HG03135 (cell line): Measurements from ENCODE around the gene OSGEPL1.
"Not testable (repeated sequence)": the region's sequence is repeated elsewhere in the genome, so short reads cannot be mapped to it uniquely, and the experiment has no call there.

Experiments
- ATAC-seq: cut with Tn5 transposase; IDR thresholded peaks from one replicate; pipeline ENCODE4 v1.9.1; 2021; ENCODE audit warnings: mild to moderate bottlenecking, moderate library complexity; ENCODE audit not compliant: unreplicated experiment

Gene OSGEPL1, protein sequence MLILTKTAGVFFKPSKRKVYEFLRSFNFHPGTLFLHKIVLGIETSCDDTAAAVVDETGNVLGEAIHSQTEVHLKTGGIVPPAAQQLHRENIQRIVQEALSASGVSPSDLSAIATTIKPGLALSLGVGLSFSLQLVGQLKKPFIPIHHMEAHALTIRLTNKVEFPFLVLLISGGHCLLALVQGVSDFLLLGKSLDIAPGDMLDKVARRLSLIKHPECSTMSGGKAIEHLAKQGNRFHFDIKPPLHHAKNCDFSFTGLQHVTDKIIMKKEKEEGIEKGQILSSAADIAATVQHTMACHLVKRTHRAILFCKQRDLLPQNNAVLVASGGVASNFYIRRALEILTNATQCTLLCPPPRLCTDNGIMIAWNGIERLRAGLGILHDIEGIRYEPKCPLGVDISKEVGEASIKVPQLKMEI

DNA sequence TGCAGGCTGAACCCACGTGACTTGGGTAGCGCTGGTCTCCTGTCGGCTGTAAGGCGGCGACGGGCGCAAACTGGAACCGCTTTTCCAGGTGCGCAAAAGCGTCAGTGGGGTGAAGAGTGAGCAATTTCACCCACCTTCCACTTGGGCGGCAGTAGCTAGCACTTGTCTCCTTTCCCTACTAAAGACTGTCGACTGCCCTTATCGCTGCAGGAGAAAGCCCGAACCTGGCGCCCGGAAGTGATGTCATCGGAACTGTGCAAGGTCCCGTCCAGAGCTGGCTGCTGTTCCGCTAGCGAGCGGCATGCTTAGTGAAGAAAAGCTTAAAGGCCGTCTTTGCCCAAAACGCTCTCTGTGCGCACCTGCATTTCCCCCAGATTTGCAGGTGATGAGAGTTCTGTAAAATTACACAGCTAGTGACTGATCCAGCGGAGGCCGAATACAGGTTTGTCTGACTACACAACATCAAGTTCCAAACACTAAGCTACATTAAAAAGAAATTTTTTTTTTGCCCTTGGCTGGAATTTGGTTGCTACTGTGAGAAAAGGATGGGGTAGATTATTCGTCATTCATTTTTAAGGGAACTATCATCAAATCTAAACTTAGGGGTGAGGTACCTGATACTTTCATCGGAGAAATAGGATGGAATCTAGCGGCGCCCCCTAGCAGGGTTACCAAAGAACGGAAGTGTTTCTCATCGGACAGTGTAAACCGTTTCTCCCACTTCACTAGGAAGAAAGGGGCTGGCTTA, at the start of gene OSGEPL1:
Gene OSGEPL1, minus strand, starts transcription at position 242 of the 748 bp plus-strand sequence. CDS start 1,152 bp downstream, outside the sequence.
- ATAC-seq = peak; percentile 98

DNA sequence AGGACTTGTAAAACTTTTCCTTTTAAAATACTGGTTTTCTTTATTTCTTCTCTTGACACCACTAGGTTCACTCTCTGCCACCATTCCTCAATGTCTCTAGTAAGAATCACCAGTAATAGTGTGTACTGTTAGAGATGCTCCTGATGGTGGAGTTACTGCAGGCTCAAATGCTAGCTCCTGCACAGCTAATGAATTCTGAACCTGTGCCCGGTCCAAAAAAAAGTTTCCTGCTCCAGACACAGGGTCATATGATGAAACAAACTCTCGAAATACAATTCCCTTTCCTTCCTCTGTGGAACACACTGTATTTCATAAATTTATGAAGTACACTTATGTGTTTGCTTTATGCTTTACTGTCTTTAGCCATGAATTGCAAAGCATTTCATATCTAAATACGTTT, 40.8 kb upstream of the OSGEPL1 start:
- no peak for ATAC-seq

DNA sequence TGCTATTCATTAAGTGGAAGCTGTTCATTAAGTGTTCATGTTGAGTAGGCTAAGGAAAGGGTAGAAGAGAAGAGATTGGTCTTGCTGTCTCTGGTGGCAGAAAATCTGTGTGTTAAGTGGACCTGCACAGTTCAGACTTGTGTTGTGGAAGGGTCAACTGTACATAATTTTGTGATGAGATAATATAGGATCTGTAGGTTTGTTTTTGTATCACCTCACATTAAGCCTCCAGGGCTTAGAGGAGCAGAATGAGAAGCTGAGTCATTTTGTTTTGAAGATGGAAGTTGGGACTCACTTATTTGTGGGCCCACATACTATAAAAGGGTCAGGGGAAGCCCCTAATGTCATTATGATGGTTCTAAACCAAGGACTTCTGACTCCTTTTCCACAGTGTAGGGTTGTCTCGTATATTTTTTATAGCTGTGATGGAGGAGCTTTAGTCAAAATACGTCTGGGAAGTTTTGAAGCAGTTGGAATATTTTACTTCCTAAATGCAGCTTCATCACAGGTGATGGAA, 39.9 kb upstream of the OSGEPL1 start:
- ATAC-seq = no peak

DNA sequence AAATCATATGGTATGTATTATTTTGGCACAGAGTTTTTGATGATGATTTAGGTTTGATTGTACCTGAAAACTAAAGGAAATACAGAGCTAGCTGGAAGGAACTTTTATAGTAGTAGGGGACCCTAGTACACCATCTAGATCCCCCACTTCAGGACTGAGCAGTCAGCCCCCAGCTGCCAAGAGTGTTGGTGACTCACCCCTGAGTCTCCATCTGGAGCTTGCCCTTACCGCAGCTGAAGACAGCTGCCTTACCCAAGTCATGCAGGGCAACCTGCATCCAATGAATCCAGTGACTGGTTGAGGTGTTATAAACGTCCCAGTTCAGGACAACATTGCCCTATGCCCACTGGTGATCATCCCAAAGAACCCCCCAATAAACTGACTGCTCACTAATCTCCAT, 36.9 kb upstream of the OSGEPL1 start:
- ATAC-seq = no peak

DNA sequence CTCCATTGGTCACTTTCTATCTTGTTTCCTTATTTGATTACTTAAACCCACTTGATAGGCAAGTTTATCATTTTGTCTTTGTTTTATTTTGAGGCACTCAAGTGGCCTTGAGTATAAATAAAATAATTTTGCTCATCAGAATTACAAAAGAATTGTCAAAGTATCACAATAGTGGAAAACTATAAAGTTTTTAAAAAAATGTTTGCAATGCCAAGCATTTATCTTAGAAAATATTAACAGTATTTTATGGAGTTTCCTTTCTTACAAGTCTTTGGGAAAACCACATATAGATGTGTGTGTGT, 36.4 kb upstream of the OSGEPL1 start:
- no peak for ATAC-seq

DNA sequence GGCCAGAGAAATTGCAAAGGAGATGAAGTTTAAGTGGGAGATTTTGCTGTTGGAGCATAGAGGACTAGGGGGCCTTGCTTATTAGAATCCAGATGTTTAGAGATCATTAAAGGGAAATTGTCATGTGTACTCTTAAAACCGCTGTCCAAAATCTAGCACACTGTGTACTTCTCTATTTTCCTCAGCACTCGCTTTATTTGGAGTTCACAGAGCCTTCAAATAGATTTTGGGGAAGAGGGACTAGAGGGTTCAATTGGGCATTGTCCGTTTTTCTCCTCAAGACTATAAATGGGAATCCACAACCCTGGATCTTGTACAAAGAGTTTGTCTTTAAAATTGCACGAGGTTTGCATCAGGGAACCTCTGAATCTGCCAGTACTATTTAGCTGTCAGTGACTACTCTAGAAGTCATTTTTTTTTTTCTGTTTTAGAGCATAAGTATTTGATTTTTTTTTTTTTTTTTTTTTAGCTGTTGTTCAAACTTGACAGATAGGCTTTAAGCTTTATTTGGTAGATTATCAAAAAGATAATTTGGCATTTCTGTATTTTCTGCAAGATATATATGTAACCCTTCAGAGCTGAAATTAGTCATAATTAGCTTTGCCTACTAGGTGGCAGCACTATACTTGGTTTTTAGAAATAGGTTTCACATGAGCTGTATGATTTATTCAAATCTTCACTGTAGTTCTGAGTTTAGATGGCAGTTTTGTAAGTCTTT, 35.9 kb upstream of the OSGEPL1 start:
- ATAC-seq = peak; percentile 61

DNA sequence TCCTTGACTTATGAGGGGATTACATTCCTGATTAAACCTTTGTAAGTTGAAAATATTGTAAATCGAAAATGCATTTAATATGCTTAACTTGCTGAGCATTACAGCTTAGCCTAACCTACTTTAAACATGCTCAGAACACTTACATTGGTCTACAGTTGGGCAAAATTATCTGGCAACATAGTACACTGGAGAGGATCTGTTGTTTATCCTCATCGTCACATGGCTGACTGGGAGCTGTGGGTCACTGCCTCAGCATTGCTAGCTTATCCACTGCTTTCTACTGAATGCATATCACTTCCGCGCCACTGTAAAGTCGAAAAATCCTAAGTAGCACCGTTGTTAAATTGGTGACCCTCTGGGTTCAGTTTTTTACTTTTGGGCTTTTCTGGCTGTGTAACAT, 35.3 kb upstream of the OSGEPL1 start:
- no peak for ATAC-seq

DNA sequence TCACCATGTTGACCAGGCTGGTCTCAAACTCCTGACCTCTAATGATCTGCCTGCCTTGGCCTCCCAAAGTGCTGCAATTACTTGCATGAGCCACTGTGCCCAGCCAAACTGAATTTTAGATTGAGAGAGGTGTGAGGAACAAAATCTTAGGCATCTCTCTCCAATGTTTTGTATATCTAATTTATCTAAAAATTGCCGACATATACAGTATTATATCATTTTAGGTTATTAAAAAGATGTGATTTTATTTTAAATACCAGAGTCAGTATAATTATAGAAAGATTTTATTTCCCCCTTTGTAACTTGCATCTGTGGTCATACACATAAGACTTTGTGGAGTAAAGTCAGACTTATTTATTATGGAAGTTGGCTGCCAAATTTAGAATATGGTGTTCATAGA, 31.7 kb upstream of the OSGEPL1 start:
- no peak for ATAC-seq

DNA sequence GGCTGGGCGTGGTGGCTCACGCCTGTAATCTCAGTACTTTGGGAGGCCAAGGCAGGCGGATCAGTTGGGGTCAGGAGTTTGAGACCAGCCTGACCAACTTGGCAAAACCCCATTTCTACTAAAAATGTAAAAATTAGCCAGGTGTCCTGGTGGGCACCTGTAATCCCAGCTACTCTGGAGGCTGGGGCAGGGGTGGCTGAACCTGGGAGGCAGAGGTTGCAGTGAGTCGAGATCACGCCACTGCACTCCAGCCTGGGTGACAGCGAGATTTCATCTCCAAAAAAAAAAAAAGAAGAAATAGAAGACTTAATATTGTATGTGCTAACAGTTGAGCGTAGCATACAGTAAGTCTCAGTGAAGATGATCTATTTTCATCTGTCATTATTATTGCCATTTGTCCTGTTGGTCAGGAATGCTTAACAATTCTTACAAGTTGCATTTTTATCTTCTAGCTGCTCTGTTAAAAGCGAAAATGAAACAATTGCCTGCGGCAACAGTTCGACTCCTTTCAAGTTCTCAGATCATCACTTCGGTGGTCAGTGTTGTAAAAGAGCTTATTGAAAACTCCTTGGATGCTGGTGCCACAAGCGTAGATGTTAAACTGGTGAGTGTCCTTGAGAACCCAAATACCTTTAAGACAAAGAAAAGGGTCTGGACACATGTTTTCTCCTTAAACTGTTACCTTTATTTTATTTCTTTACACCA, 28.9 kb upstream of the OSGEPL1 start:
- ATAC-seq = no peak

DNA sequence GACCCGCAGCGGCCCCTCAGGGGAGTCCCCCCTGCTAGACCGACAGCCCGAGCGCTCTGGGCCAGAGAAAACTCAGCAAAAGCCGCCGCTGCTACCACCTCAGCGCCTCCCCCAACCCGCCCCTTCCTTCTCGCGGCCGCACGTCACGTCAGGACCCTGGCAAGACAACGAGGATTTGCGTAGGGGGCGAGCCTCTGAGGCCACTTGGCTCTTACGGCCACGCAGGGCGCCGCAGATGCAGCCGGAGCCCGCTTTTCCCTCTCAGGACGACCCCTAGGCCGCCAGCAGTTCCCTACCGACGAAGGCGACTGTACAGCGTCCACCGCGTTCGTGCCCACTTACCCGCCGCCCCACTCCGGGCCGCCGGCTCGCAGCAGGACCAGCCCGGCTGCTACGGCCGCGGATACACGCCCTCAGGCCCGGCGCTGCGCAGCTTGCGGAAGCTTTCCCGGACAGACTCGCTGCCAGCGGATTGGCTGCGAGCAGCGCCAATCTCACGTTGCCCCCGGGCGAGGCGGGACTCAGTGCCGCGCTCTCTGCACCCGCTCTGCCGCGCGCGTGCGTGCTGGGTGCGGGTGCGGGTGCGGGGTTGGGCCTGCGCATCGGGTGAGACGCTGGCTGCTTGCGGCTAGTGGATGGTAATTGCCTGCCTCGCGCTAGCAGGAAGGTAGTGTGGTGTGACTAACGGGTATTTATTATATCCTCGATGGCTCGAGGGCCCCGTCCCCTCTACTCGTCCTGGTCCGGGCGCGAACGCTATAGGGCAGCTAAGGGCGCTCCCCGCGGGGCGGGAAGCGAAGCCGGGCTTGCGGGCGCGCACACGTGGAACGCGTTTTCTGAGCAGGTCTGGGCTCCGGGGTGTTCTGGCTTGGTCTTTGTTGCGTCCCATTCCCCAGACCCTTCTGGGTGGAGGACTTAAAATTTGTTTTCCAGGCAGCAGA, 21.6 kb upstream of the OSGEPL1 start, which contains the start of the genes ORMDL1 and PMS1:
Gene ORMDL1, minus strand, starts transcription at position 413 of the 941 bp plus-strand sequence. CDS start 1,744 bp downstream, outside the sequence.
Gene PMS1, plus strand, starts transcription at position 524 of the 941 bp plus-strand sequence. CDS start 7,360 bp downstream, outside the sequence.
- peak; percentile 94 for ATAC-seq

DNA sequence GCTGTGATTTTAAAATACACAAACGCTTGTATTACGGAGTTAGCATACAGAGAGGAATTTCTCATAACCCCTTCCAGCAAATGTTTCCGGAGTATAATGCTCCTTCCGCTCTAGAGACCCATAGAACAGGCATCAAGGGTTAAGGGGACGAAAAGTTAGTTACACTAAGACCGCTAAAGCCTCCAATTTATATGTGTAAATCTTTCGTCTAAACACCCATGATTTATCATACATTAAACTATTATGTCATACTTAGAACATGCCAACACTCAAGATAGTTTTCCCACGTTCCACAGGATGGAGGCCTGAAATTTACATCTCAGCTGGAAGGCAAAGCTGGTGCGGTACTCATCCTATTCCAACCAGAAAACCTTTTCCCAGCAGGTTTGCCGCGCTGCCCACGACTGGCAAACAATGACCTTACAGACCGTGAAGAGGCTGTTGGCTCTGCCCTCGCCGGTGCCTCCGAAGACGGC, 20.9 kb upstream of the OSGEPL1 start:
- ATAC-seq = peak; percentile 6

DNA sequence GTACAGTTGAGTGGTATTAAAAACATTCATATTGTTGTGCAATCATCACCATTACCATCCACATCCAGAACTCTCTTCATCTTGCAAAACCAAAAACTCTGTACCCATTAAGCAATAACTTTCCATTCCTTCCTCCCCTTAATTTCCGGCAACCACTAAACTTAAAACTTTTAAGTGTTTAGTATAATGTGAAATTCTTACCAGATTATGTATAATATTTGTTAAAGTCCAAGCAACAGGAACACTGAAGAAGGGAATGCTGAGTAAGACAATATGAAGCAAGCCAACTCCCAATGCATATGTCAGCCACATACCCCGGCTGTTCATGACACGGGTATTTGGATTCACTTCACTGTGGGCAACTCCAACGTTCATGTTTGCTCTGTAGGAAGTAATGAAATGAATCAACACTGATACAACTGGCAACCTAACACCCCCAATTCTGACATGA, 19.7 kb upstream of the OSGEPL1 start:
- no peak for ATAC-seq

DNA sequence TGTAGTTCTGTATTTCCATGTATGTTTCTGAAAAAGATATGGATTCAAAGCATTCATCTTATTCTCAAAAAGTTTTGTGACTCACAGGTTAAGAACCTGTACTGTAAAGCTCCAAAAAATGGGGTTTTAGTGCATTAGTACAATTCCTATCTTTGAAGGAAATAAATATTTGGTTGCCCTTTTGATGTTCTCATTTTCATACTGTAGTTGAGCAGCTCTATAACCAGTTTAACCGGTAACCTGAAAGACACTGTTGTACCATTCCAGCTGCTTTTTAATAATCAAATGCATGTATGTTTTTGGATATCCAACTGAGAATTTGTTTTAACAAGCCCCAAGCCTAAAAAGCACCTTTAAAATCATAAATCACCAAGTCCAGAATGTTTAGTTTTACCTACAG, 9.6 kb upstream of the OSGEPL1 start:
- no peak for ATAC-seq

DNA sequence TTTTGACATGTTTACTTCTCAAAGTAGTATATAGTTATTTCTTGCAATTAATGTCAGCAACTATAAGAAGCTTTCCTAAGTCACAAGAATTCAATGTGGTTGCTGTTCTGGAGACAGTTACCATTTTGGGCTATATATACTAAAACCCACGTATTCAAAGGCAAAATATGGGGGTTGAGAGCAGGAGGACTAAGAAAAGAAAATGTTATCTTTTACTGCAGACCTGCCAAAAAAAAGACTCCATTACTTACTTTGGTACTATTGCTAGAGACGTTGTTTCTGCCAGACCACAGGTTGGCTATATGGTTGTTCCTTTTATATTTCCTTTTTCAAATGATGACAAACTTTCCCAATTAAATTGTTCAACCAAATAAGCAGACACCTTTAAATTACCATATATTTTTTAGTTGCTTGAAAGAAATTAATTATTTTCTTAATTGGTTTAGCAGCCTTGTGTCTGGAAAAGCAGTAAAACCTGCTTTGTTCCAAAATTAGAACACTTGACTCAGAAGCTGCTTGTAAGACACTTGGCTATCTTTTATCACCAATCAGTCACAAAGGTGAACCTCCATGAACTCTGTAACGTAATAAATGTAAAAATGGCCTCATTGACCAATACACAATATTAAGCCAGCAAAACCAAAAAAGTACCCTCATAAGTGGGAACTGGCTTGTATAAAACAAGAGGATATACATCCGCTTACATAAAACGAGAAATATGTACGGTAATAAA, 8.2 kb upstream of the OSGEPL1 start:
- no peak for ATAC-seq

DNA sequence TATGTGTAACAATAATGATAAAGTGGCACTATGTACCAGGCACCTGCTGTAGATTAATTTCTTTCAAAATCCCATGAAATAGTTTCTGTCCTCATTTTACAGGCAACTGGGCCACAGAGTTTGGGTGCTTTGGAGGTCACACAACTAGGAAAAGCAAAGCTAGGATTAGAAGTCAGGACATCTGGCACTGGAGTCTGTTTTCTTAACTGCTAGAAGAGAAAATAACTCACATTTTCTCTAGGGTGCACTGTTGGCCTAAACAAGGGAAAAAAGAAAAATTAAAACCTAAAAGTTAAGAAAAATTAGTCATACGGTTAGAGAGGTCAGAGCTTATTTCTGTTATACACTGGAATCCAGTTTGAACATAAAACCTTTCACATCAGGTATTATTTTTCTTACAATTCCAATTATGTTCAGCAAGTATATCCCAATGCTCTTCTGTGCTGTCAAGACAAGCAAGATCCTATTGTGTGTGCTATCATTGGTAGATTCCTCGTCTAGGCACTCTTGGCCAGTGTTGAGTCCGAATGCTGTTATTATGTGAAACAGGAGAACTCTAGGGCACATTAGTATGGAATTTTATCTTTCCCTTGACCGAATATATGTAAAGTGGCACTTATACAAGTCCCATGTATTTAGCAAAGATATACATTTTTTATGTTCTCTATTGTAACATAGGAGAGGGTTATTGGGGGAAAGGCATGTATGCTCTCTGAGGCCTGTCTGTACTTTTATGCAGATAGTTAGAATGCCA, 1.5 kb upstream of the OSGEPL1 start:
- no peak for ATAC-seq

DNA sequence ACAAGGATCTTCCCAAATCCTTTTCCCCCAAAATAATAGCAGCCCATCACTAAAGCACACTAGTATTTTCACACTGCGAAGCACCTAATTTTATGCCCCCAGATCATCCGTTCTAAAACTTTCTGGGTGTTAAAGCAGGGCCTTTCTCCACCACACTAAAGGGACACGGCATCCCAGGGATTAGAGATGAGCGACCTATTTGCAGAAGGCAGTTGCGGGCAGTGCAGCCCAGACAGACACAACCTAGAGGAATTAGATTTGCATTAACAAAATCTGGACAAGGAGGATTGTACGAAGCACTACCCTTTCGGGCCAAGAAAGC, 402 bp downstream of the OSGEPL1 start:
- no peak for ATAC-seq

DNA sequence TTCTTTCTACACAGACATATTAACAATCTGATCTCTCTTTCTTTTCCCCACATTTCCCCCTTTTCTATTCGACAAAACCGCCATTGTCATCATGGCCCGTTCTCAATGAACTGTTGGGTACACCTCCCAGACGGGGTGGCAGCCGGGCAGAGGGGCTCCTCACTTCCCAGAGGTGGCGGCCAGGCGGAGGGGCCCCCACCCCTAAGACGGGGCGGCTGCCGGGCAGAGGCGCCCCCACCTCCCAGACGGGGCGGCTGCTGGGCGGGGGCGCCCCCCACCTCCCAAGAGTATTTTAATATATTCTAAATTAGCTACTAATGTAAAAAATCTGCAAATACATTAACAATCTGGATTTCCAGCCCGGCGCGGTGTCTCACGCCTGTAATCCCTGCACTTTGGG, 2.4 kb downstream of the OSGEPL1 start:
- not testable (repeated sequence) for ATAC-seq

DNA sequence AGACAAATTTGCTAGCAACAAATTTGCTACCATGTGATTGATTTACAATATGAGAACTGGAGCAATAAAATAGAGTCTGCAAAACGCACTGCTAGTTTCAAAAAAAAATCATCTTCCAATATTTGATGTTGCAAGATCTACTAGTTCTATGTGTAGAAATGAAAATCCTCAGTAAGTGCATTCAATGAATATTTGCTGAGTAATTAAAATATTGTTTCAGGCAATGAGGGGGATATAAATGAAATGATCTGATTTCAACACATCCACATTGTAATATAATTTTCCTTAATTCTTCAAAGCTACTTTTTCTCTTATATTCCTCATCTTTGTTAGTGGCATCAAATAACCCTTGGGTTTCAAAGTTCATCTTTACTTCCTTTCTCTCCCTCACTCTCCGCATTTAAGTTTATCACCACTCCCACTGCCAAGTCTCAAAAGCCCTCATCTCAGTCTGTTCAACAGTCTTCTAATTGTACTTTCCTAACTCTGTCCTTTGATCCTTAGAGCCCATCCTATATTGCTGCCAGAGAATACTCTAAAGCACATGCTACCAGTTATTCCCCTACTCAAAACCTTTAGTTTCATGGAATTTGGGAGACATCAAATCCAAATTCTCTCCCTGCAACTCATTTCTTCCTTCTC, 6.2 kb downstream of the OSGEPL1 start:
- no peak for ATAC-seq
